Activated CD4-positive, alpha-beta T cell treated with anti-CD3 and anti-CD28 coated beads for 48 hours (primary cell): Measurements from ENCODE around the gene QKI.
"Not testable (repeated sequence)": the region's sequence is repeated elsewhere in the genome, so short reads cannot be mapped to it uniquely, and the experiment has no call there.

Experiments used
- DNase-seq: peaks from one replicate; pipeline ENCODE4 v3.0.0-alpha.2; 2020

Gene QKI

GRCh38 chr6:163585932-163586437 lies 171.5 kb downstream of the QKI start:
- no peak for DNase-seq

- DNase-seq, result no peak
Measured at GRCh38 chr6:163586888-163587287, 172.4 kb downstream of the QKI start.

- no peak for DNase-seq
Measured at GRCh38 chr6:163588220-163588919, 173.9 kb downstream of the QKI start.

GRCh38 chr6:163589387-163589786 lies 174.9 kb downstream of the QKI start:
- no peak for DNase-seq

- not testable (repeated sequence) for DNase-seq
Measured at GRCh38 chr6:163590132-163590531, 175.6 kb downstream of the QKI start.

- no peak for DNase-seq
Measured at GRCh38 chr6:163592872-163593271, 178.4 kb downstream of the QKI start.

GRCh38 chr6:163596174-163596573 lies 181.7 kb downstream of the QKI start:
- DNase-seq, result no peak

GRCh38 chr6:163599136-163599535 lies 184.6 kb downstream of the QKI start:
- DNase-seq, result no peak

- no peak for DNase-seq
Measured at GRCh38 chr6:163599684-163600083, 185.2 kb downstream of the QKI start.

- DNase-seq, result no peak
Measured at GRCh38 chr6:163600331-163600730, 185.8 kb downstream of the QKI start.

GRCh38 chr6:163600781-163601180 lies 186.3 kb downstream of the QKI start:
- no peak for DNase-seq

GRCh38 chr6:163602851-163603250 lies 188.3 kb downstream of the QKI start:
- DNase-seq, result no peak

- DNase-seq, result no peak
Measured at GRCh38 chr6:163603395-163603794, 188.9 kb downstream of the QKI start.

GRCh38 chr6:163605385-163606097 lies 191.0 kb downstream of the QKI start:
- DNase-seq, result no peak

- no peak for DNase-seq
Measured at GRCh38 chr6:163607792-163608191, 193.3 kb downstream of the QKI start.

- DNase-seq, result no peak
Measured at GRCh38 chr6:163608204-163608644, 193.7 kb downstream of the QKI start.

- no peak for DNase-seq
Measured at GRCh38 chr6:163612200-163612599, 197.7 kb downstream of the QKI start.

GRCh38 chr6:163613025-163613424 lies 198.5 kb downstream of the QKI start:
- DNase-seq, result no peak

- no peak for DNase-seq
Measured at GRCh38 chr6:163613668-163614067, 199.2 kb downstream of the QKI start.

GRCh38 chr6:163616452-163616851 lies 201.9 kb downstream of the QKI start:
- DNase-seq, result no peak

GRCh38 chr6:163617549-163617948 lies 203.0 kb downstream of the QKI start:
- DNase-seq, result no peak

GRCh38 chr6:163620101-163620500 lies 205.6 kb downstream of the QKI start:
- no peak for DNase-seq

- no peak for DNase-seq
Measured at GRCh38 chr6:163620670-163621330, 206.3 kb downstream of the QKI start.

- DNase-seq, result no peak
Measured at GRCh38 chr6:163625265-163625664, 210.7 kb downstream of the QKI start.
